Heart left ventricle (tissue), 16 donors: ENCODE results near the gene ANKRD11. TPM values are rescaled to one million over a fixed set of nuclear protein-coding genes. Genes with fewer than 3 reads are reported as not detected.

Experiments
- ATAC-seq, 4 donors: fragments of 200-7000 bp; cut with Tn5 transposase; one replicate each; pipeline ENCODE4 v1.9.1; 2020 to 2022; ENCODE audit warnings: moderate library complexity in 4 of 4, mild to moderate bottlenecking in 3 of 4, moderate number of reproducible peaks in 1 of 4
- DNase-seq, 5 donors: peaks; one replicate each; pipeline ENCODE4 v3.0.0-alpha.2; 2020
- H3K27ac ChIP-seq, 12 donors: fragments of 200-600 bp; sonication (generic) in 4 of 12; one replicate each; pipeline versions ENCODE4 v1.5.0 to v1.8.0; 2016 to 2022; ENCODE audit warnings: mild to moderate bottlenecking in 2 of 12
- H3K27me3 ChIP-seq, 9 donors: fragments of 200-600 bp; sonication (generic) in 2 of 9; one replicate each; pipeline versions ENCODE4 v1.5.1 to v1.8.0; 2016 to 2022; ENCODE audit warnings: mild to moderate bottlenecking in 3 of 9
- H3K36me3 ChIP-seq, 9 donors: fragments of 200-600 bp; sonication (generic) in 2 of 9; one replicate each; pipeline versions ENCODE4 v1.5.0 to v1.8.0; 2018 to 2022; ENCODE audit warnings: mild to moderate bottlenecking in 2 of 9
- H3K4me1 ChIP-seq, 12 donors: fragments of 200-600 bp; sonication (generic) in 4 of 12; one replicate each; pipeline versions ENCODE4 v1.5.0 to v1.8.0; 2016 to 2022; ENCODE audit warnings: mild to moderate bottlenecking in 3 of 12
- H3K4me3 ChIP-seq, 12 donors: fragments of 200-600 bp; sonication (generic) in 4 of 12; one replicate each; pipeline versions ENCODE4 v1.5.0 to v1.8.0; 2017 to 2022; ENCODE audit warnings: mild to moderate bottlenecking in 9 of 12, moderate library complexity in 4 of 12
- H3K9me3 ChIP-seq, 12 donors: fragments of 200-600 bp; sonication (generic) in 4 of 12; one replicate each; pipeline versions ENCODE4 v1.5.0 to v1.8.0; 2016 to 2022; ENCODE audit warnings: mild to moderate bottlenecking in 1 of 12
- CTCF ChIP-seq, 12 donors: fragments of 200-600 bp; sonication (generic) in 4 of 12; IDR thresholded peaks; one replicate each; pipeline versions ENCODE4 v1.5.0 to v1.8.0; 2018 to 2022; ENCODE audit warnings: antibody characterized with exemption in 12 of 12, mild to moderate bottlenecking in 5 of 12
- POLR2A ChIP-seq, 2 donors: fragments of 450-650 bp; IDR thresholded peaks; one replicate each; pipeline ENCODE4 v1.6.1; 2017; ENCODE audit warnings: antibody characterized with exemption in 2 of 2, mild to moderate bottlenecking in 2 of 2, moderate library complexity in 2 of 2
- WGBS, 4 donors: extraction: QIAGEN DNeasy Blood & Tissue Kit in 2 of 4; methylation state at CpG; one replicate each; pipeline versions ENCODE4 v1.1.5 to v1.1.7; 2013 to 2018; 5-methylcytosine and 5-hydroxymethylcytosine counted together
- intact Hi-C, 10 donors: fragments of 100-400 bp; cut with DNase I; formaldehyde crosslinking; loops; one replicate each; pipeline versions ENCODE4 v1.11.1 to v1.14.2; 2022
- polyA plus RNA-seq, 2 donors: library from polyadenylated mRNA; stranded (reverse); fragments of 200-250 nt; gene quantifications; one replicate each; pipeline ENCODE4 v1.2.3, GENCODE V29; 2013
- total RNA-seq, 9 donors: library from RNA; depleted of rRNA in 2 of 9; stranded (reverse); fragments of >200 nt in 2 of 9; fragmentation: NEBNext Ultra II Directional in 3 of 9; extraction: Animal tissue kit (Norgen Biotek cat#: 25700) in 3 of 9; gene quantifications; one replicate each; pipeline versions ENCODE4 v1.1.0 to v1.2.4, GENCODE V29; 2016 to 2023
- donor health status: ischemic (EF 13 %, LVEDD 7.1; RV severe dilation, severe dysfunction).
- donor health status: healthy with polysubstance abuse.
- donor health status: DM: no; HTN: yes; CAD: no.
- donor health status: DM: no; HTN: no; CAD: no.
- donor health status: ischemic (EF 25% LVEDD 6.9; RV normal size, moderate dysfunction).
- donor health status: ischemic (EF 25% LVEDD 5.7; RV mildly dilated, moderate dysfunction).
- donor health status: healthy.
- donor health status: DM: yes; HTN: yes; CAD: no.
- donor health status: ischemic (EF 35%, LVEDD 5.7; RV mildly dilated, moderate dysfunction).
- donor health status: nonischemic (EF 11% LVEDD 7.7; RV severe dilation, severe dysfunction).
- donor health status: DM: yes; HTN: yes; CAD: no.
- donor health status: PGD.
- donor health status: ischemic (EF 29% LVEDD 5.4; RV normal size, mild dysfunction).
- donor health status: nonischemic (EF 23%, LVEDD 6.1; RV moderate dilation, normal function).

ANKRD11 gene
- total and polyA plus RNA-seq, 11 donors, result 53.6 to 123 (median 67.7) TPM

DNA sequence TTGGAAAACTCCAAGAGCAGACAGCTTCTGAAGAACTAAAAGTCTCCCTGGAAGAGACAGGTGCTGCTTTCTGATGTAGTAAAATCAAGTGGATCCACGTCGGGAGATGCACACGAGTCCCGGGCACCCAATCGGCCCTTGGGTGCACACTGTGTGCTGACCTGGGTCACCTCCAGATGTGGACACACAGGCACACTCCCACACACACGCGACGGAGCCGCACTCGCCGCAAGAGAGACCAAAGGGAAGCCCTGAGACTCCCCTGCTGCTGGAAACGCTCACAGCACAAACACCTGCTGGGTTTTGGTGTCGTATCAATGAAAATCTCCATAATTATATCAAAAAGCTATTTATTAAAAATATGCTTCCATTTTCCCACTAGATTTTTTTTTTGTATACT lies 94.2 kb downstream of the ANKRD11 start:
- no peaks in the 10 kb centered on the region for H3K27me3 ChIP-seq
- H3K4me3 ChIP-seq, result no peak overlapping the region
- H3K36me3 ChIP-seq, result peaks cover 0 to 9% (median 0%) of the 10 kb centered on the region in 9 donors
- no peaks in the 10 kb centered on the region for H3K9me3 ChIP-seq
- no peak for TF ChIP-seq POLR2A (IDR thresholded peaks at IDR 0.05)
- TF ChIP-seq CTCF (IDR thresholded peaks at IDR 0.05), result no peak
- DNase-seq (peak in 1 of 5 donors; percentile 46), ATAC-seq (no peak)
- peak overlapping the region in 5 of 12 donors; percentile 32 to 83 (median 61) for H3K27ac ChIP-seq
- intact Hi-C loops, result loop anchor here in 1 of 10 donors (5.0 kb wide), 1 partner anchor 46 kb away; no protein-coding TSS in a partner anchor
- H3K4me1 ChIP-seq, result peaks cover 15 to 67% (median 40%) of the 10 kb centered on the region in 12 donors
- 74 to 86% (median 81%) methylated on average over 13 of the region's 13 CpGs for WGBS, 4 donors

DNA sequence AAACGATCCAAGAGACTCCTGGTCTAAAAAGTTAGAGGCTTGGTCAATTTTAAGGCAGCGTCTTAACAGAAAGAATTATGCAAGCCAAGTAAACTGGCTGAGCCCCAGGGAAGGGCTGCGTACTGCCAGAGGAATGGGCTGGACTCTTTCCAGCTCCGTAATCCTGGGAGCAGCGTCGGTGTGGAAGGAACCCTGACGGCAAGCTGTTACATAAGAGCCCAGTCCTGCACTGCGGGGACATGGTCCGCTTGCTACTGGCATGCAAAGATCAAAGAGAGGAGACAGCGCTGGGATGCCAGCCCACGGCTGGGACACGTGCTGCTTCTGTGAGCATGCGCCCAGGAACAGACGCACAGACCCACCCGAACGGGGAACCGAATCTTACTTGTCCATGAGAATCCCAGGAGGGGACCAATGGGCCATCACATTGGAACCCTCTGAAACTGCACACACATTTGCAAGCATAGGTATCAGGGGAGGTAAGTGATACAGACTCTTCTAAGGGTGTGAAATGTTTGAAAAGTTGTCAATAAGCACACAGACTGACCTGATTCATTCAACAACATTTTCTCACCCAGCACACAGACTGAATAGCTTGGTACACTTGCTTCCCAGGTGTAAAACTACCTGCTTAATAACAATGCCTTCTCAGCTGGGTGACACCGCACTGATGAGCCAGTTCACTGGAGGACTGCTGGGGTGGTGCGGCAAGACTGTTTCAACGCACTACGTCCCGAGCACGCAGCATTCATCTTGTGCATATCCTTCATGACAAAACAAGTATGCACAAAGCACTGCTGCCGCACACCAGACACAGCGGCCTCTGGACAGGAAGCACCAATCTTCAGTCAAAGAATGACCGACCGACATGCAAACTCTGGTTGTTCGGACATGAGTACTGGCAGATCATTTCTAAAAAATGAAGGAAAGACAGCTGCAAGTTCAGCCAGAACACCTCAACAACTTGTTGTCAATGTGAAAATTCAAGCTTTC lies 94.9 kb downstream of the ANKRD11 start:
- DNase-seq (peak; percentile 85 to 95 (median 91)), ATAC-seq (peak; percentile 92 to 95 (median 94))
- intact Hi-C loops, result loop anchor here in 1 of 10 donors (5.0 kb wide), 1 partner anchor 47 kb away; no protein-coding TSS in a partner anchor
- no peaks in the 10 kb centered on the region for H3K27me3 ChIP-seq
- peaks cover 0 to 9% (median 0%) of the 10 kb centered on the region in 9 donors for H3K36me3 ChIP-seq
- H3K4me1 ChIP-seq, result peaks cover 15 to 72% (median 41%) of the 10 kb centered on the region in 12 donors
- peak overlapping the region in 3 of 12 donors; percentile 0 to 30 (median 9) for H3K4me3 ChIP-seq
- TF ChIP-seq POLR2A (IDR thresholded peaks at IDR 0.05) (no peak), CTCF (IDR thresholded peaks at IDR 0.05) (no peak)
- no peaks in the 10 kb centered on the region for H3K9me3 ChIP-seq
- peak overlapping the region in 10 of 12 donors; percentile 32 to 83 (median 60) for H3K27ac ChIP-seq
- WGBS, 4 donors, result 20 to 37% (median 23%) methylated on average over 23 to 28 of the region's 28 CpGs

DNA sequence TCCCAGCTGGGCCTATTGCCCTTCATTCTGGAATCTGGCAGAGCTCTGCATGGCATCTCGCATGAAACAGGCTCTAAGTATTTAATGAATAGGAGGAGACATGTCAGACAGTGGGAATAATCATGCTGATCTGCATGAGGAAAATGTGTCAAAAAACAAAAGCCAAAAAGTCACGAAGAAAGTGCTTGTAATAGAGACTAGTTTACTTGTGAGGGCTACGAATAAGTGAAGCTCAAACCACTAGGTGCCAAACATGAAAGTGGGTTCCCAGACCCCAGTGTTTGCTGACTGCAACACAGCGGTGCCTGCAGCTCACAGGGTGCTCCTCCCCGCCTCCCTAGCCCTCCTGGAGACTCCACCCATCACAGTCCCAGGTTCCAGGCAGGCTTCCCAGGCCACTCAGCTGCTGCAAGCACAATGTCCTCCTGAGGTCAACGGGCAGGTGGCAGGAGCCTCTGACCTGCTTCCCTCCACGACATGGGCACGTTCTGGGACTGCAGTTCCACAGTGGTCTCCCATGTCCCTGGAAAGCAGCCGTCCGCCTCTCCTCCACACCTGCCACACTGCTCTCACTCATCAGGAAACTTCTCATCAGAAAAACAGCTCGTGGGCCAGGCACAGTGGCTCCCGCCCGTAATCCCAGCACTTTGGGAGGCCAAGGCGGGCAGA lies 96.5 kb downstream of the ANKRD11 start:
- ATAC-seq (peak; percentile 59 to 70 (median 70)), DNase-seq (peak; percentile 35 to 81 (median 63))
- intact Hi-C loops, result loop anchor here in 2 of 10 donors (5.0 kb wide), 2 partner anchors 37 to 47 kb away; no protein-coding TSS in a partner anchor
- Histone ChIP-seq H3K36me3 (peaks cover 0 to 9% (median 0%) of the 10 kb centered on the region in 9 donors), H3K4me1 (peaks cover 15 to 72% (median 41%) of the 10 kb centered on the region in 12 donors), H3K27ac (peak overlapping the region in 6 of 12 donors; percentile 15 to 83 (median 60)), H3K9me3 (no peaks in the 10 kb centered on the region), H3K4me3 (no peak overlapping the region), H3K27me3 (no peaks in the 10 kb centered on the region)
- TF ChIP-seq CTCF (IDR thresholded peaks at IDR 0.05), result no peak
- TF ChIP-seq POLR2A (IDR thresholded peaks at IDR 0.05), result no peak
- 52 to 80% (median 73%) methylated on average over 14 of the region's 14 CpGs for WGBS, 4 donors
